Omental fat pad (tissue), 4 donors: ENCODE measurements around the gene RPL11. TPM values are rescaled to one million over a fixed set of nuclear protein-coding genes. Genes with fewer than 3 reads are reported as not detected.

Experiments used
- ATAC-seq: fragments of 150-250 bp; one replicate; pipeline ENCODE4 v1.9.1; 2016; ENCODE audit warnings: mild to moderate bottlenecking, moderate library complexity; ENCODE audit not compliant: low FRiP score
- DNase-seq: peaks from one replicate; pipeline ENCODE4 v3.0.0-alpha.2; 2019; ENCODE audit warnings: low spot score
- CTCF ChIP-seq, 3 donors: fragments of 450-650 bp; IDR thresholded peaks; one replicate each; pipeline ENCODE4 v1.5.1; 2016 to 2017; ENCODE audit warnings: antibody characterized with exemption in 3 of 3, mild to moderate bottlenecking in 3 of 3, moderate library complexity in 2 of 3
- total RNA-seq, 4 donors: library from RNA; depleted of rRNA; stranded (reverse); fragments of >200 nt; gene quantifications; one replicate each; pipeline ENCODE4 v1.1.0, GENCODE V29; 2016

RPL11 gene
- total RNA-seq, 4 donors from 2014 or later = 867 to 1,131 (median 994) TPM

- no peak for DNase-seq
- ATAC-seq = no peak
- no peak for TF ChIP-seq CTCF (IDR thresholded peaks at IDR 0.05)
Measured at GRCh38 chr1:23696335-23696989, 4.9 kb downstream of the RPL11 start.

GRCh38 chr1:23698466-23698865, 6.9 kb downstream of the RPL11 start:
- no peak for ATAC-seq

GRCh38 chr1:23699280-23700179, 7.9 kb downstream of the RPL11 start:
- ATAC-seq (no peak), DNase-seq (no peak)
- no peak for TF ChIP-seq CTCF (IDR thresholded peaks at IDR 0.05)

More at GRCh38 chr1:23698466-23698865, 6.9 kb downstream of the RPL11 start:
- no peak for DNase-seq
- TF ChIP-seq CTCF (IDR thresholded peaks at IDR 0.05) = no peak

- no peak for DNase-seq
- TF ChIP-seq CTCF (IDR thresholded peaks at IDR 0.05) = no peak
- no peak for ATAC-seq
Measured at GRCh38 chr1:23701310-23701709, 9.7 kb downstream of the RPL11 start.

GRCh38 chr1:23701996-23702395, 10.4 kb downstream of the RPL11 start:
- peak; percentile 64 for ATAC-seq
- no peak for TF ChIP-seq CTCF (IDR thresholded peaks at IDR 0.05)
- no peak for DNase-seq

- no peak for TF ChIP-seq CTCF (IDR thresholded peaks at IDR 0.05)
- no peak for DNase-seq
- no peak for ATAC-seq
Measured at GRCh38 chr1:23704834-23705495, 13.4 kb downstream of the RPL11 start.
